HepG2 (cell line): ENCODE data around the gene SEMA4C. TPM values are rescaled to one million over a fixed set of nuclear protein-coding genes. Genes with fewer than 3 reads are reported as not detected.

ENCODE experiments used
- ATAC-seq: fragments of 200-7000 bp; cut with Tn5 transposase; 3 replicates; pipeline ENCODE4 v1.9.1; 2020; ENCODE audit warnings: mild to moderate bottlenecking, moderate library complexity
- BruUV-seq: library from RNA; stranded (reverse); fragments of 400-500 nt; replicated peaks from 2 replicates; lab custom pipeline; 2021; lab: Mats Ljungman, UMichigan
- CTCF ChIA-PET: fragments of 300-600 bp; formaldehyde crosslinking; extraction: SDS; loops from one replicate; lab custom pipeline; 2021; ENCODE audit warnings: low total read pairs, inconsistent platforms, low intra/inter-chr PET ratio; lab: Yijun Ruan, JAX
- POLR2A ChIA-PET: fragments of 350-600 bp; sonication (Branson Sonifier 250); formaldehyde crosslinking; loops from one replicate; lab custom pipeline; 2020; ENCODE audit warnings: antibody characterized with exemption, inconsistent platforms; lab: Yijun Ruan, JAX
- DNase-seq: peaks from one replicate; pipeline ENCODE4 v3.0.0-alpha.2; 2015; ENCODE audit warnings: low spot score
- FAIRE-seq: peaks from 3 replicates; lab custom pipeline; 2011; peaks lifted over from hg19 to GRCh38; lab: Jason Lieb, UNC
- H2AFZ ChIP-seq: one replicate; pipeline ENCODE4 v1.6.1; 2011; ENCODE audit warnings: low read length, inconsistent platforms
- H3K27ac ChIP-seq: fragments of 300-600 bp; 3 replicates; pipeline ENCODE4 v1.8.0; 2011; ENCODE audit warnings: mixed run types, mild to moderate bottlenecking, mixed read lengths, low read length, inconsistent platforms; ENCODE audit not compliant: insufficient read depth; ENCODE audit errors: extremely low read length
- H3K27me3 ChIP-seq, 2 experiments: fragments of 200-600 bp in 1 of 2; 2 replicates in 1 of 2; 3 replicates in 1 of 2; pipeline versions ENCODE4 v1.6.0 to v1.8.0; 2011; ENCODE audit warnings: low read length in 2 of 2, mild to moderate bottlenecking in 2 of 2, moderate library complexity in 2 of 2, inconsistent platforms in 1 of 2; ENCODE audit not compliant: insufficient read depth in 2 of 2, control insufficient read depth in 1 of 2
- H3K36me3 ChIP-seq, 2 experiments: fragments of 200-600 bp in 1 of 2; replicated peaks in 1 of 2; 2 replicates in 1 of 2; 3 replicates in 1 of 2; pipeline versions ENCODE4 v1.5.1 to v1.8.0; 2011; ENCODE audit warnings: low read length in 2 of 2, inconsistent platforms in 1 of 2; ENCODE audit not compliant: insufficient read depth in 2 of 2, control insufficient read depth in 1 of 2
- H3K4me1 ChIP-seq: 2 replicates; pipeline ENCODE4 v1.5.1; 2012; ENCODE audit warnings: low read length, inconsistent platforms; ENCODE audit not compliant: insufficient read depth
- H3K4me2 ChIP-seq: 2 replicates; pipeline ENCODE4 v1.6.0; 2011; ENCODE audit warnings: low read depth, low read length, inconsistent platforms
- H3K4me3 ChIP-seq, 3 experiments: fragments of 200-600 bp in 1 of 3; sonication (generic), shearing (Covaris generic) in 1 of 3; replicated peaks in 1 of 3; 2 replicates each; pipeline ENCODE4 v1.5.1; 2011 to 2016; ENCODE audit warnings: low read length in 3 of 3, inconsistent platforms in 2 of 3, low read depth in 2 of 3, mild to moderate bottlenecking in 2 of 3, control low read depth in 1 of 3, mixed read lengths in 1 of 3; ENCODE audit not compliant: insufficient read depth in 1 of 3
- H3K79me2 ChIP-seq: one replicate; pipeline ENCODE4 v1.6.1; 2011; ENCODE audit warnings: low read length, inconsistent platforms; ENCODE audit not compliant: insufficient read depth
- H3K9ac ChIP-seq: 2 replicates; pipeline ENCODE4 v1.6.0; 2011; ENCODE audit warnings: mild to moderate bottlenecking, low read depth, low read length, inconsistent platforms; ENCODE audit not compliant: insufficient read depth
- H3K9me3 ChIP-seq: 2 replicates; pipeline ENCODE4 v1.5.1; 2012; ENCODE audit warnings: mild to moderate bottlenecking, low read length
- H4K20me1 ChIP-seq: 2 replicates; pipeline ENCODE4 v1.6.0; 2011; ENCODE audit warnings: inconsistent platforms, mild to moderate bottlenecking, low read length, moderate library complexity; ENCODE audit not compliant: insufficient read depth
- ARNTL ChIP-seq: sonication (generic); formaldehyde crosslinking; IDR thresholded peaks from 2 replicates; pipeline ENCODE4 v1.4.0; 2020; ENCODE audit warnings: mild to moderate bottlenecking, missing genetic modification reagents
- MXD1 ChIP-seq: sonication (generic); formaldehyde crosslinking; IDR thresholded peaks from 2 replicates; pipeline ENCODE4 v1.4.0; 2020; ENCODE audit warnings: mild to moderate bottlenecking, missing genetic modification reagents
- RELA ChIP-seq: sonication (generic); formaldehyde crosslinking; IDR thresholded peaks from 2 replicates; pipeline ENCODE4 v1.4.0; 2020; ENCODE audit warnings: missing genetic modification reagents
- SMARCE1 ChIP-seq: fragments of 450-650 bp; IDR thresholded peaks from 2 replicates; pipeline ENCODE4 v1.6.1; 2017; ENCODE audit warnings: borderline replicate concordance
- SNAI1 ChIP-seq: sonication (generic); formaldehyde crosslinking; IDR thresholded peaks from 2 replicates; pipeline ENCODE4 v1.5.0; 2020; ENCODE audit warnings: mild to moderate bottlenecking, missing genetic modification reagents, borderline replicate concordance
- SRF ChIP-seq: IDR thresholded peaks from 2 replicates; pipeline ENCODE4 v1.6.1; 2011; ENCODE audit warnings: mild to moderate bottlenecking, low read depth, low read length, moderate library complexity
- ZNF225 ChIP-seq: sonication (generic); formaldehyde crosslinking; IDR thresholded peaks from 2 replicates; pipeline ENCODE4 v1.4.0; 2020; ENCODE audit warnings: mild to moderate bottlenecking, missing genetic modification reagents
- ZNF460 ChIP-seq: sonication (generic); formaldehyde crosslinking; IDR thresholded peaks from 2 replicates; pipeline ENCODE4 v1.5.1; 2020; ENCODE audit warnings: missing genetic modification reagents, mild to moderate bottlenecking, borderline replicate concordance
- ZNF510 ChIP-seq: sonication (generic); formaldehyde crosslinking; IDR thresholded peaks from 2 replicates; pipeline ENCODE4 v1.4.0; 2020; ENCODE audit warnings: low read depth, mild to moderate bottlenecking, missing genetic modification reagents
- ZNF557 ChIP-seq: sonication (generic); formaldehyde crosslinking; IDR thresholded peaks from 2 replicates; pipeline ENCODE4 v1.4.0; 2020; ENCODE audit warnings: missing genetic modification reagents
- ZNF580 ChIP-seq: IDR thresholded peaks from 2 replicates; pipeline ENCODE4 v1.6.1; 2016; ENCODE audit warnings: low read depth, borderline replicate concordance
- ZNF629 ChIP-seq: sonication (generic); formaldehyde crosslinking; conservative IDR thresholded peaks from 2 replicates; pipeline ENCODE4 v1.5.0; 2020; ENCODE audit warnings: missing genetic modification reagents
- ZNF639 ChIP-seq: conservative IDR thresholded peaks from 2 replicates; pipeline ENCODE4 v1.6.1; 2018; ENCODE audit warnings: missing genetic modification reagents
- ZNF672 ChIP-seq: sonication (generic); formaldehyde crosslinking; IDR thresholded peaks from 2 replicates; pipeline ENCODE4 v1.8.1; 2022; ENCODE audit warnings: missing genetic modification reagents
- ZNF678 ChIP-seq: sonication (generic); formaldehyde crosslinking; IDR thresholded peaks from 2 replicates; pipeline ENCODE4 v1.4.0; 2020; ENCODE audit warnings: mild to moderate bottlenecking, missing genetic modification reagents
- ZSCAN5A ChIP-seq: sonication (generic); formaldehyde crosslinking; IDR thresholded peaks from 2 replicates; pipeline ENCODE4 v1.8.0; 2022; ENCODE audit warnings: mild to moderate bottlenecking, missing genetic modification reagents, borderline replicate concordance
- ZZZ3 ChIP-seq: sonication (generic); formaldehyde crosslinking; IDR thresholded peaks from 2 replicates; pipeline ENCODE4 v1.4.0; 2020; ENCODE audit warnings: missing genetic modification reagents, mild to moderate bottlenecking, borderline replicate concordance
- WGBS: methylation state at CpG from one replicate; pipeline ENCODE4 v1.1.6; 2017; ENCODE audit warnings: low lambda C conversion rate; 5-methylcytosine and 5-hydroxymethylcytosine counted together
- in situ Hi-C: cut with HindIII; loops from 2 replicates; pipeline ENCODE4 v1.10.0; 2017; ENCODE audit warnings: low pct_unique_long_range_greater_than_20kb; ENCODE audit not compliant: extremely low pct_ligation_motif_present
- intact Hi-C: fragments of 100-400 bp; cut with micrococcal nuclease; formaldehyde crosslinking; loops from one replicate; pipeline ENCODE4 v1.10.0; 2022; ENCODE audit not compliant: unreplicated experiment
- polyA plus RNA-seq, 8 experiments: library from polyadenylated mRNA; depleted of rRNA in 3 of 8; stranded (reverse) in 7 of 8; unstranded in 1 of 8; fragments of >200 nt; fragmentation: Illumina TruSeq in 4 of 8; extraction: Trizol in 4 of 8; gene quantifications; 2 replicates each; pipeline versions ENCODE4 v1.2.1 to v1.2.3, GENCODE V29; 2011 to 2016; ENCODE audit warnings: low read depth in 4 of 8, missing spikeins in 1 of 8, mixed read lengths in 1 of 8; ENCODE audit not compliant: insufficient read depth in 1 of 8
- total RNA-seq, 5 experiments: library from RNA; depleted of rRNA; stranded (reverse); fragments of >200 nt; fragmentation: Illumina TruSeq; extraction: Trizol; gene quantifications; 2 replicates each; pipeline ENCODE4 v1.2.3, GENCODE V29; 2016; ENCODE audit warnings: low read depth in 1 of 5

Gene SEMA4C
- total and polyA plus RNA-seq, 2 of the 13 experiments (the other 11 are each of a cell fraction or from before 2014, with no cell fraction given), result 25.9 to 46.6 TPM

- peak; percentile 50; the same call in 1 of the 2 replicates for TF ChIP-seq MXD1 (CRISPR knock-in tag)
- TF ChIP-seq ZNF510, result 0 out of 2 replicates have a peak, but pooled peaks have one; percentile 28
- peak; percentile 61; the same call in 1 of the 2 replicates for TF ChIP-seq RELA (CRISPR knock-in tag)
- no peak for TF ChIP-seq ZNF629 (CRISPR knock-in tag)
- TF ChIP-seq ZNF639 (CRISPR knock-in tag), result no peak
- TF ChIP-seq ZNF225 (CRISPR knock-in tag), result 0 out of 2 replicates have a peak, but pooled peaks have one; percentile 54
- TF ChIP-seq ZNF672 (CRISPR knock-in tag), result 0 out of 2 replicates have a peak, but pooled peaks have one; percentile 79
- TF ChIP-seq ZNF678 (CRISPR knock-in tag), result no peak
- TF ChIP-seq, all 625 proteins: peak for 88
These were observed 52.8 kb downstream of the SEMA4C start (continued) for GRCh38 chr2:96816836-96817702.

GRCh38 chr2:96816127-96816835, 53.6 kb downstream of the SEMA4C start, which contains the start of gene CNNM3:
TSS of gene CNNM3 (plus strand) at chr2:96816268. CDS start at chr2:96816278, 10 bp downstream.
- in situ Hi-C loops, result no loop called here
- Histone ChIP-seq H3K27me3 (no peaks in the 10 kb centered on the region; a peak in 1 of 5 replicates), H3K27ac (peak within 1 kb of the TSS; percentile 92), H2AFZ (peak within 1 kb of the TSS; percentile 11), H3K79me2 (peaks cover 52% of the 10 kb centered on the region), H3K9me3 (no peaks in the 10 kb centered on the region), H3K36me3 (peaks cover 1 to 12% of the 10 kb centered on the region in 2 experiments; a peak in 4 of 5 replicates), H4K20me1 (peaks cover 39% of the 10 kb centered on the region), H3K4me2 (peak within 1 kb of the TSS; percentile 100), H3K4me3 (peak within 1 kb of the TSS; percentile 87 to 96 (median 91)), H3K4me1 (peaks cover 72% of the 10 kb centered on the region), H3K9ac (peak within 1 kb of the TSS; percentile 87)
- intact Hi-C loops, result loop anchor here (5.0 kb wide), 3 partner anchors 54 to 214 kb away; partner anchors contain the start of genes CNNM4 and KANSL3
- POLR2A ChIA-PET, result interaction anchor here (0.8 to 7.4 kb wide), 17 partner anchors 10 to 279 kb away, joined by 3 to 99 read pairs (median 4); partner anchors contain the start of genes ANKRD39 and CNNM4
- ATAC-seq, result peak; percentile 87
- FAIRE-seq, result no peak
- DNase-seq, result peak; percentile 91
- CTCF ChIA-PET, result no interaction called here
- BruUV-seq, result no TSS peak
- WGBS, result 2% methylated on average over 12 of the region's 103 CpGs
- TF ChIP-seq SNAI1 (CRISPR knock-in tag) (no peak), ZSCAN5A (CRISPR knock-in tag) (peak; percentile 67; the same call in 1 of the 2 replicates), ZZZ3 (CRISPR knock-in tag) (no peak), ZNF460 (no peak), SMARCE1 (no peak), ZNF557 (CRISPR knock-in tag) (0 out of 2 replicates have a peak, but pooled peaks have one; percentile 86), ZNF580 (CRISPR knock-in tag) (no peak; the same call in 1 of the 2 replicates), SRF (no peak), ARNTL (peak; percentile 79; the same call in 1 of the 2 replicates)
